ENCODE data around the gene GMPR2.

- TF ChIP-seq POLR2AphosphoS5 (IDR thresholded peaks at IDR 0.05; ENCODE audit: borderline replicate concordance, low read depth, low read length) (no peak), EZH2 (IDR thresholded peaks at IDR 0.05) (no peak)
Observed at GRCh38 chr14:24246765-24247212, 14.1 kb downstream of the GMPR2 start.
